Measurements from ENCODE around the gene AQP7.
"Not testable (repeated sequence)": the region's sequence is repeated elsewhere in the genome, so short reads cannot be mapped to it uniquely, and the experiment has no call there.

AQP7 gene

GRCh38 chr9:33414268-33414667 lies 11.9 kb upstream of the AQP7 start:
- H3K4me3 ChIP-seq (ENCODE audit: low read depth, low read length), result no peak overlapping the region
- TF ChIP-seq, protein P1, sequence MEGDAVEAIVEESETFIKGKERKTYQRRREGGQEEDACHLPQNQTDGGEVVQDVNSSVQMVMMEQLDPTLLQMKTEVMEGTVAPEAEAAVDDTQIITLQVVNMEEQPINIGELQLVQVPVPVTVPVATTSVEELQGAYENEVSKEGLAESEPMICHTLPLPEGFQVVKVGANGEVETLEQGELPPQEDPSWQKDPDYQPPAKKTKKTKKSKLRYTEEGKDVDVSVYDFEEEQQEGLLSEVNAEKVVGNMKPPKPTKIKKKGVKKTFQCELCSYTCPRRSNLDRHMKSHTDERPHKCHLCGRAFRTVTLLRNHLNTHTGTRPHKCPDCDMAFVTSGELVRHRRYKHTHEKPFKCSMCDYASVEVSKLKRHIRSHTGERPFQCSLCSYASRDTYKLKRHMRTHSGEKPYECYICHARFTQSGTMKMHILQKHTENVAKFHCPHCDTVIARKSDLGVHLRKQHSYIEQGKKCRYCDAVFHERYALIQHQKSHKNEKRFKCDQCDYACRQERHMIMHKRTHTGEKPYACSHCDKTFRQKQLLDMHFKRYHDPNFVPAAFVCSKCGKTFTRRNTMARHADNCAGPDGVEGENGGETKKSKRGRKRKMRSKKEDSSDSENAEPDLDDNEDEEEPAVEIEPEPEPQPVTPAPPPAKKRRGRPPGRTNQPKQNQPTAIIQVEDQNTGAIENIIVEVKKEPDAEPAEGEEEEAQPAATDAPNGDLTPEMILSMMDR (IDR thresholded peaks at IDR 0.05; ENCODE audit: borderline replicate concordance, insufficient read depth, low read depth, low read length), result no peak

DNA sequence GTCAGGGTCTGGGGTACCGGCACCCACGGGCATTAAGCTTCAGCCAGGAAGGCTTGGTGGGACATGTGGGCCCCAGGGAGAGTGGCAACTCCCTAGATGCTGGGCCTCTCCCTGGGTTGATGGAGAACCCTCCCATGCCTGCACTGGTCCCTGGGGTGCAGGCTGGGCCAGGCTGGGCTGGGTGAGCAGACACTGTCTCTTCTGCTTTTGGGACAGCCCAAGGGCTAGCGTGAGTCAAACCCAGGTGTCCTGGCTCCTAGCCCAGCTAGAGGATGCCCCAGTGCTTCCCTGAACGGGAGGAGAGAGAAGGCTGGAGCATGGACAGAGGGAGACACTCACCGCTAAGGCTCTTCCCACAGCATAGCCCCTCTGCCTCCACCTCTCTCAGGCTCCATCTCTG lies 5.7 kb upstream of the AQP7 start:
- TF ChIP-seq, protein P1 (IDR thresholded peaks at IDR 0.05; ENCODE audit: borderline replicate concordance, insufficient read depth, low read depth, low read length), result no peak
- H3K4me3 ChIP-seq (ENCODE audit: low read depth, low read length), result no peak overlapping the region

- TF ChIP-seq, protein P1 (IDR thresholded peaks at IDR 0.05; ENCODE audit: borderline replicate concordance, insufficient read depth, low read depth, low read length), result no peak
- no peak overlapping the region for H3K4me3 ChIP-seq (ENCODE audit: low read depth, low read length)
These were observed 4.7 kb upstream of the AQP7 start for GRCh38 chr9:33407061-33407460.

- H3K4me3 ChIP-seq (ENCODE audit: low read depth, low read length), result no peak overlapping the region
- TF ChIP-seq, protein P1 (IDR thresholded peaks at IDR 0.05; ENCODE audit: borderline replicate concordance, insufficient read depth, low read depth, low read length), result no peak
These were observed 2.5 kb upstream of the AQP7 start for GRCh38 chr9:33404788-33405362.

DNA sequence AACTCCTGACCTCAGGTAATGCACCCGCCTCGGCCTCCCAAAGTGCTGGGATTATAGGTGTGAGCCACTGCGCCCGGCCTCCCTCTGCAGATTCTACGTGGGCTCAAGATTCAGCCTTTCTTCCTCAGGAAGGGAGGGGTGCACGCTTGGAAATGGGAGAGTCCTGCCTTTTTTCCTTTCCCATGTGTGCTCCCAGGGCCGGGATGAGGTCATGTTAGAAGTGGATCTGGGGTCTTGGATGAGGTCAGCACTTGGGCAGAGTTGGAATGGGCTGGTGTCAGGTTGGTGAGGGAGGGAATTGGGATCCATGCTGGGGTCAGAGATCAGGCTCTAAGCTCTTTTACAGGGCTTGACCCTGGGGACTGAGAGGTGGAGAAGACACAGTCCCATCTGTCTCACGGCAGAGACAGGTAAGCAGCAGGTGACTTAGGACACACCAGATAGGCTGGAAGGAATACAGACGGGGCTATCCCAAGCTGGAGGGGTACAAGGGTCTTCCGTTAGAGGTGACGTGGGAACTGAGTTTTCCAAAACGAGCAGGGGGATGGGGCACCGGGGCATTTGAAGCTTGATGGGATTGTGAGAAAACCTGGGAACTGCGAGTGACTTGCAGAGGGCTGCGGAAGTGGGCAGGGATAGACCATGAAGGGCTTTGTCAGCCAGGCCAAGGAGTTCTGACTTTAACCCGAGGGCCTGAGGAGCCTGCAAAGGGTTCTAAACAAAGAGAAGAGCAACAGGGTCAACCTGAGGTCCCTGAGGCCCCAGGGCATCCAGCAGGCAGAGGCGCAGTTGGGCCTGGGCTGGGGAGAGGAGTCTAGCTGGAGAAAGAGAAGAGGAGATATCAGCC lies 1.8 kb upstream of the AQP7 start:
- H3K4me3 ChIP-seq (ENCODE audit: low read depth, low read length), result no peak overlapping the region
- TF ChIP-seq, protein P1 (IDR thresholded peaks at IDR 0.05; ENCODE audit: borderline replicate concordance, insufficient read depth, low read depth, low read length), result no peak

- H3K4me3 ChIP-seq (ENCODE audit: low read depth, low read length), result not testable (repeated sequence)
These were observed 559 bp downstream of the AQP7 start for GRCh38 chr9:33401809-33402208.

GRCh38 chr9:33399047-33399446 lies 3.3 kb downstream of the AQP7 start:
- H3K4me3 ChIP-seq (ENCODE audit: low read depth, low read length), result not testable (repeated sequence)

DNA sequence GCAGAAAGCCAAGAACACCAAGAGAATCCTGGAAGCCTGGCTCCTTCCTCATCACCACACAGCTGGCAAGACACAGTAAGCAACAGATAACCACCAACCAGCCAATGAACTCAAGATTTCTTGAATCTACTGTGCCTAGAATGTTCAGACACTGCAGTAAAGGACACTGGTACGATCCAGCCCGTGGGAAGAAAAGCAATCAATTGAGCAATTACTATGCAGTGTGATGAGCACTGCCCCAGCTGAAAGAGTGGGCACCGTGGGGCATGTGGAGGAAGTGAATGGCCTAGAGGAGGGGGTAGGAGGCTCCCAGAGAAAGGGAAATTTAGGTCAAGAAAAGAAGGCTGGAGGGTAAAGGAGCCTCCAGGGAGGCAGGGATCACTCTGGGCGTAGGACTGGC lies 4.6 kb downstream of the AQP7 start:
- not testable (repeated sequence) for H3K4me3 ChIP-seq (ENCODE audit: low read depth, low read length)

- H3K4me3 ChIP-seq (ENCODE audit: low read depth, low read length), result not testable (repeated sequence)
These were observed 7.0 kb downstream of the AQP7 start for GRCh38 chr9:33395159-33395879.

GRCh38 chr9:33393986-33394385 lies 8.4 kb downstream of the AQP7 start:
- H3K4me3 ChIP-seq (ENCODE audit: low read depth, low read length), result not testable (repeated sequence)
